Fibroblast of peridontal ligament (primary cell): ENCODE results near the gene TBC1D10A.
A peak's percentile ranks its signal among the peaks of the same experiment; 100 is the strongest.

Experiments used
- DNase-seq: peaks from one replicate; pipeline ENCODE4 v3.0.0-alpha.2; 2010; ENCODE audit errors: extremely low read depth

The TBC1D10A gene

DNA sequence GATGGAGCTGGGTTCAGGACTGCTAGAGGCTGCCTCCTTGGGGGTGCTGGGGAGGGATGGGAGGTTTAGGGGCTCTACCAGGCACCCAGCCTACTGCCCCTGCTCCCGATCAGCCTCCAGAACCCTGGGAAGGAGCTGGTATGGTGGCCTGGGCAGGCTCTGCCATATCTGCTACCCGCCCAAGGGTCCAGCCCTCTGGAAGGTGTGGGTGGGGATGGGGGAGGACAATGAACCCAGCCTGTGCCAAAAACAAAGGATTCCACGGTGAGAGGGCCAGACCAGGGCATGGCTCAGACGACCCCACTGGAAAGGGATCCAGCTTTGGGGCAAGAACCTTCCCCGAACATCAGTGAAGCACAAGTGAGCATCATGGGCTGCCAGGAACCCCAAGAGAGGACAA is 40.4 kb downstream of the TBC1D10A start:
- DNase-seq = no peak

DNA sequence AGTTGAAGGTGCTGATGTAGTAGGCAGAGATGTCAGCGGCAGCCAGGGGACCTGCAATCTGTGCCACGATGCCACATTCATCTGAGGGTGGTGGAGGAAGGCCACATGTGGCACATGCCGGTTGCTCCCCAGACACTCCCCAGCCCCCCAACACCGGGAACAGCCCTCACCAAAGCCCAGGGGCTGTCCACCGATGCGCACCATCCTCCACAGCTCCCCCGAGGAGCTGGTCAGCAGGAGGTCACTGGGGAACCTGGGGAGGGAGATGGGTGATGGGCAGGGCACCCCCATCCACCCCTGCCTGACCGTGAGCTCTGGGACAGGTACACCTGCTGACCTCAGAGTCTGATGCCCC is 40.9 kb downstream of the TBC1D10A start:
- DNase-seq = no peak

DNA sequence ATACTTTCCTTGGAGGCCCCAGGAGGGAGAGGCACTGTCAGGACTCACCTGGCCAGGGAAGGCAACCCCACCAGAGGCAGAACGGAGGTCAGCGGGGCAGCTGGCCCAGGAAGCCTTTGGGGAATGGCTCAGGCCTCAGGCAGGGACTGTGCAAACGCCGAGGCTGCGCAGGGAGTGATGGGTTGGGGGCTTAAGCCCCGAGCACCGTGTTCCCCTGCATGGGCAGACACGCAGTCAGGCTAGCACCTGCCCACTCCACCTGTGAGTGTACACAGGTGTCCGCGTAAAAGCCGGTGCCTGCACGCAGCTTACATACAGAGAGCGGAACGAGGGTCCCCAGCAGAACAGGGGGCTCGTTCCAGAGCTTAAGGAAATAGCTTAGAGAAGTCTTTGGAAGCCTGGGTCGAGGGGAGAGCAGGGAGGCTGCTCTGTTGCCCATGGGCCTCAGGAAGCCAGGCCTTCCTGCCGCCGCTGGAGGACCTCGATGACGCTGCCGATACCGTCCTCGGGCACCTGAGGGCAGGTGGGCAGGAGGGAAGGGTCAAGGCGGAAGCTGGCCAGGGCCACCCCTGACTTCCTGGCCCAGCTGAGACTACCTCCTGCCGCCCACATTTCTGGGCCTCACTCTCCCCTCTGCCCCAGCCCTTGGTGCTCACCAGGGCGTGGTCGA is 41.4 kb downstream of the TBC1D10A start:
- no peak for DNase-seq

DNA sequence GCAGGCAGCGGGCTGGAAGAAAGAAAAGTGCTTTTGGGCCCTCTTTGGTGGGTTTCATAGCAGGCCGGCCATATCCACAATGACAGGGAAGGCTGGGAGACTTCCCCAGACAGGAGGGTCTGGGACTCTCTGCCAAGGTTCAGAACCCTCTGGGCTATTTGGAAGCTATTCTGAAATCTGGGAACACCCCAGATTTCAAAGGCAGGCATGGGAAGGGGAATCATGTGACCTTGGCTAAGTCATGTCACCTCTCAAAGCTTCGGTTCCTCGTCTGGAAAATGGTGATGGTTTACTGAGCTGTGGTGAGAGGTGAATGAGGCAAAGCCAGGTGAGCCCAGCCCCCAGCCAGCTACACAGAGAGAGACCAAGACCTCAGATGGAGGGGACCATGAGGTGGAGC is 42.1 kb downstream of the TBC1D10A start:
- DNase-seq = no peak

DNA sequence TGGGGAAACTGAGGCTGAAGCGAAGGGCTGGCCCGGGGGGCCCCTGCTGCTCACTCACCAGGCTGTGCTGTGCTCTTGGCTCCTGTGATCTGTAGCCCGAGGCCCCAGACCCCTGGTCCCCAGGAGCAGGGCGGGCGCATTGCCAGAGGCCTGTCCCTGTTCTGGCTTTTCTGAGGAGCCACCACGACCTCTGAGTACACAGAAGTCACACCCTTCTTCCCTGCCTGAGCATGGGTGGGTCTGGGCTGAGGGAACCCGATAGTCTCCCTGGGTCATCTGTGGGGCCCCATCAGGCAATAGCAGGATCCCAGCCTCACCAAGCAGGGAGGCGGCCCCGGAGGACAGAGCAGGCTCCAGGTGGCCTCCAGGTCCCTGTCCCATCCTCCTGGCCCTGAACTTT is 42.6 kb downstream of the TBC1D10A start:
- no peak for DNase-seq

DNA sequence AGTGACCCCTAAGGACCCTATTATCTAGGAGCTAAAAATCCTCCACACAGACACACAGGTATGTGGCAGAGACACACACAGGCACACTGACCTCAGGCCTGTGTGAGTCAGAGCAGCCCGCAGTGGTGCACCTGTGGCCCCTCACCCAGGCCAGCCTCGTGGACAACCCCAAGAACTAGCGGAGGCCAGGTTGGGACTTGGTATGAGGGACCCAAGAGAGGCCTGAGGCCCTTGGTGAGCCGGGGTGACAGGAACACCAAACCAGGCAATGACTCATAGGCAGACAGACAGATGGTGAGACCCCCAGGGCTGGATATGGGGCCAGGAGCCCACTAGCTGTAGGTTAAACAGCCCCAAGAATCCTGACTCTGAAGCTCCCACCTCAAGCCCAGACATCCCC is 43.4 kb downstream of the TBC1D10A start:
- DNase-seq = no peak

DNA sequence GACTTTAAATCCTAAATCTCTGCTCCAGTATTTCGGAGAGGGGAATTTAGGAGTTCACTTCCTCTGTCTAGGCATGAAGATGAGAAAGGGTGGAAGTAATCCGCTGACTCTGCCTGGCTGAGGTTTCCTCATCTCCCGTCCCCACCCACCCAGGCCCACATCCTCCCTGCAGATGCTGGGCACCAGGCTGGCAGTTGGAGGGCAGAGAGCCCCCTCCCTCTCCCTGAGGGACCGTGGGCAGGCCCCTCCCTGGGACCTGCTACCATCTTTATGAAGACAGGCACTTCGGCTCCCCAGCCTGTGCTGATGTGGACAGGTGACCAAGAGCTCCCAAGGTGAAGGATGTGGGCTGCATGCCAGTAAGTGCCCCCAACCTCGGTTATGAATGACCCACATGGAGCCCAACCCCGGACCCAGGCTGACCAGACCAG is 44.1 kb downstream of the TBC1D10A start:
- DNase-seq = no peak

DNA sequence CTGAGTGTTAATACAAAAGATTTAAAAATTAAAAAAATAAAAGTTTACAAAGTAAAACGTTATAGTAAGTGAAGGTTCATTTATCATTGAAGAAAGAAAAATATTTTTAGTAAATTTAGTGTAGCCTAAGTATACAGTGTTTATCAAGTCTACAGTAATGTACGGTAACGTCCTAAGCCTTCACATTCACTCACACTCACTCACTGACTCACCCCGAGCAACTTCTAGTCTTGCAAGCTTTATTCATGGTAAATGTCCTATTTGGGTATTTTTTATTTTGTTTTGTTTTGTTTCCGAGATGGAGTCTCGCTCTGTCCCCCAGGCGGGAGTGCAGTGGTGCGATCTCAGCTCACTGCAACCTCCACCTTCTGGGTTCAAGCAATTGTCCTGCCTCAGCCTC is 46.2 kb downstream of the TBC1D10A start:
- DNase-seq = no peak

DNA sequence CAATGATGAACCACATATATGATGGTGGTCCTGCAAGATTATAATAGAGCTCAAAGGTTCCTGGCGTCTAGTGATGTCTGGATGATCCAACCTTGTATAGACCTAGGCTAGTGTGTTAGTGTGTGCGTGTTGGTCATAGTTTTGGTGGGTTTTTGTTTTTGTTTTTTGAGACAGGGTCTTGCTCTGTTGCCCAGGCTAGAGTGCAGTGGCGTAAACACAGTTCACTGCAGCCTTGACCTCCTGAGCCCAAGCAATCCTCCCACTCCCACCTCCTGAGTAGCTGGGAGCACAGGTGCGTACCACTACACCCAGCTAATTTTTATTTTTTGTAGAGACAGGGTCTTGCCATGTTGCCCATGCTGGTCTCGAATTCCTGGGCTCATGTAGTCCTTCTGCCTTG is 46.8 kb downstream of the TBC1D10A start:
- no peak for DNase-seq

DNA sequence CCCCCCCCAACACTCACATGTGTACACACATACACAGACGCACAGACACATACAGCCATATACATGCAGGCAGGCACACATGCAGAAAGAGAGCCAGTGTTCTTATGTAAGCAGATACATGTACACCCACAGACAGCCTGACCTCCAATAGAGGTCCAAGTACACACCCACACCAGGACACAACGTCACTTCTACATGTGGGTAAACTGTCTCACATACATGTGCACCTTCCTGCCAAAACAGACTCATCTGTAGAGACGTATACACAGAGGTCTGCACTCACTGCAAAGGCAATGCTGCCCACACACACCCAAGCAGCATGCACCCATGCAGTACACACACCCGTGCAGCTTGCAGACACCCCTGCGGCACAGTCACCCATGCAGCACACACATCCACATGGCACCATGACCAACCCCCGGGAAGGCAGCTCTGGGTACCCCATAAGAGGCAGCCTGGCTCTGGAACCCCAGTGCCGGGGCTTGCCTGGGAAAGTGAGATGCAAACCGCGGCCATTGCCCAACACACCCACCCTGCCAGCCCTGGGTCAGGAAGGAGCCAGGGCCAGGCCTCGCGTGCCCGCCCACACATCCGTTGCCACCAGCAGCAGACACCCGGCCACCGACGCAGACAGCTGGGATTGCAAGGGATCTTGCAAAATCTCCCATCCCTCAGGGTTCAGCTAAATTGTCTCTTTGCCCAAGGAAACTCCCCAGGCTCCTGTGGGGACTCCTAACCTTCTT is 47.5 kb downstream of the TBC1D10A start:
- DNase-seq = no peak

DNA sequence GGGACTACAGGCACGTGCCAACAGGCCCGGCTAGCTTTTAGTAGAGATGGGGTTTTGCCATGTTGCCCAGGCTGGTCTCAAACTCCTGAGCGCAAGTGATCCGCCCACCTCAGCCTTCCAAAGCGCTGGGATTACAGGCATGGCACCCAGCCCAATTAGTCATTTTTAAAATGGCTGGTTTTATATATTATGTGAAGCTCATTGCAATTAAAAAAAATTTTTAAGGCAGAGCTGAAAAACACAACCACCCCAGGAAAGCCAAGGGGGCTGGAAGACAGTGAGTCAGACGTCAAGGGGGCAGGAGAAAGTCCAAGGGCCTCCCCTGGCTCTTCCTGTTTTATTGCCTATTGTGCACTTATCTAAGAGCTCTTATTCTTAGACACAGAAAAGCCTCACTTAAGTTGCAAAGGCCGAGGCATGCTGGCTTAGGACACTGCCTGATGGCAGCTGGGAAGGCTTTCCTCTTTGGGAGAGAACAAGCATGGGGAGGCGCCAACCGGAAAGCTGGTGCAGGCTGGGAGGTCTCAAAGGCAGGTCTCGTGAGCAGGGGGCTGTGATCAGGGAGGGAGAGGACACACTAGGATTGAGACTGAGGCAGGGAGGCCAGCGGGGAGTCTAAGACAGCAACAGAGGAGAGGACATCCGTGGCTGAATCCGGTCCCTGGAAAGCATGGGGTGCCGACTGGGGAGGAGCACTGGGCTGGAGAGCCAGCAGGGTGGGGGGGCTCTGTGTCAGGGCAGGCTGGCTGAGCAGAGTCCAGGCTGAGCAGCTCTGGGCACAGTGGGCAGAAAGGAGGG is 49.0 kb downstream of the TBC1D10A start:
- peak; percentile 75 for DNase-seq

DNA sequence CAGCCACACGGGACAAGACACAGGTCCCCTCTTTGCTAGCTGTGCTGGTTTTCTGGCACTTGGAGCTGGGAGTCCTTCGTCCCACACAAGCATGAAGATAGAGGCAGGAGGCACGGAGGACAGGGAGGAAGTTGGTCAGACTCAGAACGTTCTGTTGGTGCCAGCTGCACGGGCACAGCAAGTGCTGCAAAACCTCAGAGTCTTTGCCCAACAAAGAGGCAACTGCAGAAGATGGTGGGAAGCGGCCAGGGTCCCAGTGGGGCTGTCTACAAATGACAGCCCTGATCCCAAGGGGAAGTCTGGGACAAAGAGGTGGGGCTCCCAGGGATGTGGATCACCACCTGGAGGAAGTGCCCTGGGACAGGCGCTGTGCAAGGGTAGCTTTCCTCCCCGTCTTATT is 50.7 kb downstream of the TBC1D10A start:
- DNase-seq = no peak

DNA sequence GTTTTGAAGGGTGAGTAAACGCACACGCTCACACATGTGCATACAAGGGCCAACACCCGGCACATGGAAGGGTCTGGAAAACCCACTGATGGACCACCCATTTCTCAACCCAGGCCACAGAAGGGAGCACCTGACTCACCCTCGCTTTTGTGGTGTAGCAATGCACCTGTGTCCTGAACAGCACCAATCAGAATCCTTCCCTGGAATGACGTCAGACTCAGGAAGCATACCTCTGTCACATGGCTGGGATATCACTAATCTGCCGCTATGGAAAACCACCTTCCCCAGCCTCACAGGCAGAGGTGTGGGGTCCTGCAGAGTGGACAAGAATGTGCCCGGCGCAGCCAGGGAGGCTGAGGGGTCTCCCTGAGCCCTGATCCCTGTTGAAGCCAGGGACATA is 51.1 kb downstream of the TBC1D10A start:
- no peak for DNase-seq

DNA sequence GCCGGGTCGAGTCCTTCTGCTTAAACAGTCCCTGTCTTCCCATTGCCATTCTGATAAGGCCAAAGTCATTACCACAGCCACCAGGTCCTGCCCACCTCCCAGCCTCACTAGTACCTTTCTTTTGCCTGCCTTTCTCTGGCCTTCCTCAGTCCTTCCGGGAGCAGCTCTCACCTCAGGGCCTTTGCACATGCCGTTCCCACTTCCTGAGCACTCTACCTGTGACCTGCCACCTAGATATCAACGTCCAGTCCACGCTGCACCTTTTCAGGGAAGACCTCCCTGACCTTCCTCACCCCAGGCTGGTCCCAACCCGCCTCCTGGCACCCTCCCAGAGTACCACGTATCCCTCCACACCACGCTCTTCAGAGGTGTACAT is 52.3 kb downstream of the TBC1D10A start:
- no peak for DNase-seq

DNA sequence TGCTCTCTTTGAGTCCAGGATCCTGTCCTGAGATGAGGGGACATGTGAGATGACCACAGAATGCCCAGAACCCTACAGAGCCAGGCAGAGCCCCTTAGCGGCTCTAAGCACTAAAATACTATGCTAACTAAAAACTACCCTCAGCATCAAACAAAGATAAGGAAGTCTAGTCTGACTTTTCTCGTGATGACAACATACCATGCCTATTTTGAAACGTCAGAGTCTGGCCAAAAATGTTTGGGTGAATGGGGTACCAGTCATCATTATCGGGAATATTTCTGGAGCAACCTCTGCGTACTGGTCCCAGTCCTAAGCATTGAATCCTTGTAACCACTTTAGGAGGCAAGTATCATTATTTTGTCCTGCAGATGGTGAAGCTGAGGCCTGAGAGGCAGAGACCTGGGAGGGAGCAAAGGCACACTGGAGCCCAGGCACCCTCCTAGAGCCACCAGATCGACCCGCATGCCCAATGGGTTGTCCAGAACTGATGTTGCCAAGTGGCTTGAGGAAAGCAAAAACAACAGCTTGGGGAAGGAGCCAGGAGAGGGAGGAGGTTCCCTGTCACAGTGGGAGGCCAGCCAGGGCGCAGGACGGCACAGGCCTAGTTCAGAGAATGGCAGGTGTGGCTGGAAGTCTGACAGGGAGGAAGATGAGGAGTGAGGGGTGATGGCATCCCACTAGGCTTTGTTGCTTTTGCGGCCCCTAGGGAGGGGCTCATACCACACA is 52.9 kb downstream of the TBC1D10A start:
- DNase-seq = no peak

DNA sequence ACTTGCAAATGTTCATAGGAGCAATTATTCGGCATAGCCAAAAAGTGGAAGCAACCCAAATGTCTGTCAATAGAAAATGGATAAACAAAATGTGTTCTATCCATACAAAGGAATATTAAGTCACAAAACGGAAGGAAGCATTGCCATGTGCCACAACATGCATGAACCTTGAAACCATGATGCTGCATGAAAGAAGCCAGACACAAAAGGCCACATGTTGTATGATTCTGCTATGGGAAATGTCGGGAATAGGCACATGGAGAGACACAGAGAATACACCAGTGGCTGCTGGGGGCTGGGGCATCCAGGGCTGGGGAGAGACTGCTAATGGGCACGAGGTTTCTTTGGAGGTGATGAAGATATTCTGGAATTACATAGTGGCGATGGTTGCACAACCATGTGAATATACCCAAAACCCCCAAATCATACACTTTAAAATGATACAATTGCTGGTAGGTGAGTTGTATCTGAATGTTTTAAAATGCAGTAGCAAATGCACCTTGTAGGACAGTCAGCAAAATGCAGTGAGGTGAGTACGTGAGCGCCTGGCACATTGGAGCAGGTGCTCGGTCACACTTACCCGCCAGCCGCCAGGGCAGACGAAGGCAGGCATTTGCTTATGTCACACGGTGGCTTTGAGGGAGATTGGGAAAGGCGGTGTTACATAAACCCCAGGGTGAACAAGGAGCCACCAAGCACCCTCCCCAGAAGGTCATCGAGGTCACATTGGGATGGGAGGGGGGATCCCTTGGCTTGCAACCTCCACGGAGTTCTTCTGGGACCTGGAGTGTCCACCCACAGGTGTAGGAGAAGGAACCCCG is 53.8 kb downstream of the TBC1D10A start:
- DNase-seq = no peak

DNA sequence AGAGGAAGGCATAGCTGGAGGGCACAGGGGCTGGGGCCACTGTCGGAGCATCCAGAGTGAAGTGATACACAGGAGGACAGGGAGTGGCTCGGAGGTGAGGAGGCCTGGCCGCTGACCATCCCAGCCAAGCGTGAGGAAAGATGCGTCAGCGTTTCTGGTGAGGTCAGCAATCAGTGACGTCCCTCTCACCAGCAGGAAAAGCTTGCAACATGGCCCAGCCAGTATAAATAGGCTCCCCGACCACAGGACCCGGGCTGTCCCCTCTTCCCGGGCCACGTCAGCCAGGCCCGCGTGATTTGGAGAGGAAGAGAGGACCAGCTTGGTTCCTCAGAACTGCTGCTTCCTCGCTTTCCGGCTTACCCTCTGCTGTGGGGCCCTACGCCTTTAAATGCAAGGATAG is 55.9 kb downstream of the TBC1D10A start:
- DNase-seq = peak; percentile 70

DNA sequence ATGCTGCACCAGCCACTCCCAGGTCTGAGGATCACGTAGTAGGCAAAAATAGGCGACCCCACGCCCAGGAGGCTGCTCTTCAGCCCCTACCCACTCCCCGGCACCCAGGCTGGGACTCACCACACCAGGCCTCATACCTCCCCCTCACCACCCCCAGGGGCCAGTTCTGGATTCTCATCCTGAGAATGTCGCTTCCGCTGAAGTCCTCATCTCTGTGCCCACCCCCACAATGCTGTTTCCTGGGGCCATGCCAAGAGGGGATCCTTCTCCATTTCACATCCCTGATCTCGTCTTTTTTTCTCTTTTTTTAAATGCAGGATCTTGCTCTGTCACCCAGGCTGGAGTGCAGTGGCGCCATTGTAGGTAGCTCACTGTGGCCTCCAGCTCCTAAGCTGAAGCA is 58.4 kb downstream of the TBC1D10A start:
- DNase-seq = no peak

DNA sequence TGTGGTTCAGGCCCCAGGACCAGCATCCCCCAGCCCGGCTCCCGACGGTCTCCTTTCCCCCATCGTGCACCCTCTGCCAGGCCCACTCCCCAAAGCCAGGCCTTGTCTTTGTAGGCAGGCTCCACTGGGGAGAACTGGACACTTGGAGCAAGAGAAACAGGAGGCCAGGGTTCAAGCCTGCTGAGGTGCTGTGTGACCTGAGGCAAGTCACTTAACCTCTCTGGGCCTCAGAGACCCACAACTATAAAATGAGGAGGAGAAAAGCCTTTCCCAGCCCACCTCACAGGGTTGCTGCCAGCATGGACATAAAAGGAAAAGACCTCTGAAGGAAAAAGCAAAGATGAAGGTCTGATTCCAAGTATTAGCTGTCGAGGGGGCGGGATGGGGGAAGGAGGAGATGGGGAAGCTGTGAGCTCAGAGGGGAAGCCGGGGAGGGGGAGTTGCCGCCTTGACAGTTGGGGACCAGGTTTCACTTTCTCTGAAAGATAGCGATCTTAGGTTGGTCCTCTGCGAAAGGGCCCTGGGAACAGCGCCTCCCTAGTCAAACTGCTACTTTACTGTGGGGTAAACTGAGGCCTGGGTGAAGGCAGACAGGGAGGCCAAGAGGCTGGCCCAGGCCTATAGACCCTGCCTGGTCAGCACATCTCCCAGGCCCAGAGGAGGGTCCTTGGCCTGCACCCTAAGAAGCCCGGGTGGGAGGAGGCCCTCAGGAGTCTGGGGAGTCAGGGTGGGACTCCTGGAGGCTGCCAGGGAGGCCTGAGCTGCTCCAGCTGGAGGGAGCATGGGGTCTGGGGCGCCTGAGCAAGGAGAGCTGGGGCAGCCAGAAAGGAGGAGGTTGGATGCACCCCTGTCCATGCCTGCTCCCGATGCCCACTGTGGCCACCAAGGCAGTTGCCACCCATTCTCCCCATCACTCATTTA is 59.1 kb downstream of the TBC1D10A start:
- DNase-seq = no peak
